GM19240 (cell line): Measurements from ENCODE around the gene BRD3.

Experiments used
- DNase-seq: peaks from one replicate; pipeline ENCODE4 v3.0.0; 2011; ENCODE audit warnings: low spot score; ENCODE audit not compliant: insufficient read length

The BRD3 gene

GRCh38 chr9:134039386-134040175 is 28.2 kb downstream of the BRD3 start:
- no peak for DNase-seq

GRCh38 chr9:134037641-134038040 is 30.2 kb downstream of the BRD3 start:
- no peak for DNase-seq

- DNase-seq = no peak
Observed at GRCh38 chr9:134036130-134036529, 31.7 kb downstream of the BRD3 start.

GRCh38 chr9:134035041-134036039 is 32.5 kb downstream of the BRD3 start:
- no peak for DNase-seq

GRCh38 chr9:134034215-134035040 is 33.4 kb downstream of the BRD3 start:
- no peak for DNase-seq

GRCh38 chr9:134033516-134034214 is 34.2 kb downstream of the BRD3 start:
- no peak for DNase-seq

- no peak for DNase-seq
Observed at GRCh38 chr9:134032456-134033222, 35.2 kb downstream of the BRD3 start.

GRCh38 chr9:134031783-134032182 is 36.0 kb downstream of the BRD3 start:
- DNase-seq = no peak

GRCh38 chr9:134030821-134031470 is 36.9 kb downstream of the BRD3 start:
- no peak for DNase-seq

GRCh38 chr9:134029248-134030226 is 38.3 kb downstream of the BRD3 start:
- DNase-seq = no peak

GRCh38 chr9:134028575-134029247 is 39.1 kb downstream of the BRD3 start:
- DNase-seq = no peak

GRCh38 chr9:134028076-134028475 is 39.8 kb downstream of the BRD3 start:
- no peak for DNase-seq

GRCh38 chr9:134027561-134027960 is 40.3 kb downstream of the BRD3 start:
- no peak for DNase-seq

GRCh38 chr9:134026981-134027380 is 40.8 kb downstream of the BRD3 start:
- no peak for DNase-seq

GRCh38 chr9:134026581-134026980 is 41.2 kb downstream of the BRD3 start:
- DNase-seq = no peak

GRCh38 chr9:134025606-134026541 is 42.0 kb downstream of the BRD3 start:
- peak; percentile 58 for DNase-seq
